NCI-H2171 (cell line): ENCODE measurements around the gene LRRC2.

ENCODE experiments used
- DNase-seq: peaks from one replicate; lab custom pipeline; 2025; lab: John Stamatoyannopoulos, UW

The LRRC2 gene

GRCh38 chr3:46479021-46479420 lies 87.1 kb downstream of the LRRC2 start:
- DNase-seq = no peak

- DNase-seq = no peak
These were observed 87.8 kb downstream of the LRRC2 start for GRCh38 chr3:46478341-46478740.

- DNase-seq = no peak
These were observed 88.3 kb downstream of the LRRC2 start for GRCh38 chr3:46477756-46478155.

DNA sequence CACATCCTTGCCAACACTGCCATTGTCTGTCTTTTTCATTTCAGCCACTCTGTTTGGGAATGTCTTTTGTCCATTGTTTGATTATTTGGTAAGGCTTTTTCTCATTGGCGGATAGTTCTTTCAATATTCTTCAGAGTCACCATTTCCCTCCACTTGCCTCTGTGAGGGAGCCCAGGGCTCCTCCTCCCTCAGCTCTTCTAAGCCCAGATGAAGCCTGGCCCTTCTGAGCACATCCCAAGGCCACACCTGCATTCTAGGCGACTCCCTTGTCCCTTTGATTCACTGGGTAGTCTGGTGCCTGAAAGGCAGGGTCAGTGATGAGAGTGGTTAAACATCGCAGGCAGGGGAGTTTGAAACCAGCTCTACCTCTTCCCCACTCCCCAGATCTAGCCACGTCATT lies 89.0 kb downstream of the LRRC2 start:
- DNase-seq = no peak

DNA sequence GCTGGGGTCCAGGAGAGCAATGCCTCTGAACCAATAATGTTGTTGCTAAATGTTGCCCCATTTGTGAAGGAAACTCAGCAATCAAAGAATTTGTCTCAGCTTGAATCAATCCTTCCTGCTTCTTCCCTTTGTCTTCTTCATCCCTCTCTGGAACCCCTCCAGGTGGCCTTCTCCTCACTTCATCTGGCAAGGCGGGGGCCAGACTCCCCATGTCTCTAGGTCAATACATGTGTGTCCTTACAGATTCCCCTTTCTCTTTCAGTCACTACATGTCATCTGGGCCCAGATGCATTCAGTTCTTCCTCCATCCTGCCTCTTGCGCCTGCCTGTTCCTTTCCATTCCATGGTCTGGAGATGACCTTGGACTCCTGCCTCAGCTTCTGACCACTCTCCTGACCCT lies 93.4 kb downstream of the LRRC2 start:
- no peak for DNase-seq

- DNase-seq = no peak
These were observed 94.7 kb downstream of the LRRC2 start for GRCh38 chr3:46471371-46471914.

DNA sequence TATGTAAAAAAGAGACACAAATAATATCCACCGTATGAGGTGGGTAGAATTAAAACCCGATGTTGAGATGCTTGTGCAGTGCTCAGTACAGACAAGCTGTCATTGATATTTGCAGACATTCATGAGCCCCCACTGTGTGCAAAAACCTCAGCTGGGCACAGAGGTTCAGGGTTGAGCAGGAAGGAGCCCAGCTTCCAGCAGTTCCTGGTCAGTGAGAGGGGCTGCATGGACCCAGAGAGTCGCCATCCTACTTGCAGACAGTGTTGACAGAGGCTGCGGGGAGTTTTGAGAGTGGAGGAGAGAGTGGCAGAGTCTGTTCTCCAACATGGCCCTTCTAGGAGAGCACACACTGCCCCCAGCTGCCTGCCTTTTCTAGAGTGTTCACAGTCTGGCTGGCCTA lies 95.3 kb downstream of the LRRC2 start:
- DNase-seq = no peak

- DNase-seq = no peak
These were observed 96.3 kb downstream of the LRRC2 start for GRCh38 chr3:46469680-46470357.

- DNase-seq = no peak
These were observed 97.1 kb downstream of the LRRC2 start for GRCh38 chr3:46468753-46469600.

DNA sequence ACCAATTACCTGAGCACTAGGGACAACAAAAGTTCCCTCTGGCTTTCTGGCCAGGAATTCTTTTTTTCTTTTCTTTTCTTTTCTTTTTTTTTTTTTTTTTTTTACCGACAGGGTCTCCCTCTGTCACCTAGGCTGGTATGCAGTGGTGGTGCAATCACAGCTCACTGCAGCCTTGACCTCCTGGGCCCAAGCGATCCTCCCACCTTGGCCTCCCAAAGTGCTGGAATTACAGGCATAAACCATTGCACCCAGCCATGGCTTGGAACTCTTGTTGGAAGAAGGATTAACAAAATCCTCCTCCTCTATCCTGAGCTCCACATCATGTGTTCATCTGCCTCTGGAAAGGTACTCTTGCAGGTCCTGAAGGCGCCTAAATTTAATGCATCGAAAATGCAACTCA lies 98.5 kb downstream of the LRRC2 start:
- DNase-seq = no peak

- no peak for DNase-seq
These were observed 99.2 kb downstream of the LRRC2 start for GRCh38 chr3:46466871-46467403.

DNA sequence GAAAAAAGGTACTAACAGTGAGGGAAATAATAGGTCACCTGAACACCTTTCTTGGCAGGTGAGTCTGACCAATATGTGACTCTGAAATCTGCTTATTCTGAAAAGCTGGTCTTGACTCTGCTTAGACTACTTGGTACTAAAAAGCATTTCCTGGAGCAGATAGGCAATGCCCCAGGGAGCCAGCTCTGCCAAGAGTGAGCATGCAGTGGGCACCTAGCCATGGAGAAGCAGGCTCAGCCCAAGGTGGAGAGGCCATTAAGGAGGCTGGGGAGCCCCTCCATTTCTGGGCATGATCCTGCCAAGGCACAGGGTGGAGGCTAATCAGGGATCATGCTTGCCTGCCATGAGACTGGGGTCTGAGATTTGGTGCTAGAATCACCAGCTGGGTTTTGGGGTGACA lies 99.8 kb downstream of the LRRC2 start:
- DNase-seq = no peak
